ENCODE measurements around the gene NAA25.
A peak's percentile ranks its signal among the peaks of the same experiment; 100 is the strongest.
"Not testable (repeated sequence)": the region's sequence is repeated elsewhere in the genome, so short reads cannot be mapped to it uniquely, and the experiment has no call there.

Gene NAA25

GRCh38 chr12:112061137-112061536, 47.4 kb downstream of the NAA25 start:
- DNase-seq (ENCODE audit: low spot score) = no peak

GRCh38 chr12:112049351-112049750, 59.2 kb downstream of the NAA25 start:
- no peak for DNase-seq (ENCODE audit: low spot score)

- DNase-seq (ENCODE audit: low spot score) = no peak
These were observed 62.6 kb downstream of the NAA25 start for GRCh38 chr12:112046003-112046402.

GRCh38 chr12:112036614-112037013, 72.0 kb downstream of the NAA25 start:
- not testable (repeated sequence) for DNase-seq (ENCODE audit: low spot score)

- no peak for DNase-seq (ENCODE audit: low spot score)
These were observed 73.3 kb downstream of the NAA25 start for GRCh38 chr12:112035219-112035785.

- DNase-seq (ENCODE audit: low spot score) = no peak
These were observed 76.3 kb downstream of the NAA25 start for GRCh38 chr12:112032292-112032691.

- DNase-seq (ENCODE audit: low spot score) = no peak
These were observed 77.1 kb downstream of the NAA25 start for GRCh38 chr12:112031472-112031871.

GRCh38 chr12:112029301-112029700, 79.3 kb downstream of the NAA25 start:
- no peak for DNase-seq (ENCODE audit: low spot score)

- DNase-seq (ENCODE audit: low spot score) = no peak
These were observed 82.7 kb downstream of the NAA25 start for GRCh38 chr12:112025808-112026375.

GRCh38 chr12:112023759-112024396, 84.7 kb downstream of the NAA25 start:
- DNase-seq (ENCODE audit: low spot score) = no peak

GRCh38 chr12:112022241-112023016, 86.2 kb downstream of the NAA25 start:
- DNase-seq (ENCODE audit: low spot score) = no peak

- no peak for DNase-seq (ENCODE audit: low spot score)
These were observed 87.6 kb downstream of the NAA25 start for GRCh38 chr12:112020947-112021457.

- DNase-seq (ENCODE audit: low spot score) = no peak
These were observed 89.9 kb downstream of the NAA25 start for GRCh38 chr12:112018571-112019237.

- no peak for DNase-seq (ENCODE audit: low spot score)
These were observed 91.5 kb downstream of the NAA25 start for GRCh38 chr12:112017041-112017440.

- no peak for DNase-seq (ENCODE audit: low spot score)
These were observed 92.6 kb downstream of the NAA25 start for GRCh38 chr12:112015938-112016337.

GRCh38 chr12:112013601-112014402, 94.8 kb downstream of the NAA25 start:
- DNase-seq (ENCODE audit: low spot score) = peak; percentile 45

- peak; percentile 100 for DNase-seq (ENCODE audit: low spot score)
These were observed 95.6 kb downstream of the NAA25 start, which contains the start of the genes ERP29 and TMEM116 for GRCh38 chr12:112012775-112013600. Gene ERP29 (plus strand): TSS chr12:112013426. CDS start chr12:112013466, 40 bp downstream. Gene TMEM116 (minus strand): TSS chr12:112013165. CDS start chr12:112005270, 7,895 bp downstream.

GRCh38 chr12:112011685-112012084, 96.9 kb downstream of the NAA25 start:
- no peak for DNase-seq (ENCODE audit: low spot score)

GRCh38 chr12:112010415-112011344, 97.9 kb downstream of the NAA25 start:
- no peak for DNase-seq (ENCODE audit: low spot score)

Data from AG20443 (cell line).